Effector memory CD8-positive, alpha-beta T cell (primary cell): ENCODE data around the gene TMEM158.
A peak's percentile ranks its signal among the peaks of the same experiment; 100 is the strongest.

Experiments used
- ATAC-seq: fragments of 150-1000 bp; cut with Tn5 transposase; replicated peaks from 2 replicates; pipeline ENCODE4 v1.10.0; 2021; ENCODE audit warnings: mild to moderate bottlenecking, moderate library complexity
- DNase-seq, 3 experiments: peaks; one replicate each; pipeline ENCODE4 v3.0.0; 2021
- H3K27ac Mint-ChIP-seq, 2 donors: one replicate each; pipeline ENCODE4 v1.8.0; 2022; ENCODE audit warnings: mild to moderate bottlenecking in 2 of 2, mixed read lengths in 2 of 2, moderate library complexity in 2 of 2
- H3K27me3 Mint-ChIP-seq, 2 donors: one replicate each; pipeline ENCODE4 v1.8.0; 2022; ENCODE audit warnings: mixed read lengths in 2 of 2
- H3K36me3 Mint-ChIP-seq: one replicate; pipeline ENCODE4 v1.8.0; 2022; ENCODE audit warnings: mild to moderate bottlenecking, moderate library complexity, mixed read lengths; ENCODE audit not compliant: insufficient read depth
- H3K4me1 Mint-ChIP-seq, 2 donors: one replicate each; pipeline ENCODE4 v1.8.0; 2022; ENCODE audit warnings: low read depth in 2 of 2, mixed read lengths in 2 of 2
- H3K4me3 Mint-ChIP-seq, 2 donors: one replicate each; pipeline ENCODE4 v1.8.0; 2022; ENCODE audit warnings: mild to moderate bottlenecking in 2 of 2, mixed read lengths in 2 of 2, moderate library complexity in 2 of 2
- H3K9me3 Mint-ChIP-seq, 2 donors: one replicate each; pipeline ENCODE4 v1.8.0; 2022; ENCODE audit warnings: mixed read lengths in 2 of 2

TMEM158 gene

DNA sequence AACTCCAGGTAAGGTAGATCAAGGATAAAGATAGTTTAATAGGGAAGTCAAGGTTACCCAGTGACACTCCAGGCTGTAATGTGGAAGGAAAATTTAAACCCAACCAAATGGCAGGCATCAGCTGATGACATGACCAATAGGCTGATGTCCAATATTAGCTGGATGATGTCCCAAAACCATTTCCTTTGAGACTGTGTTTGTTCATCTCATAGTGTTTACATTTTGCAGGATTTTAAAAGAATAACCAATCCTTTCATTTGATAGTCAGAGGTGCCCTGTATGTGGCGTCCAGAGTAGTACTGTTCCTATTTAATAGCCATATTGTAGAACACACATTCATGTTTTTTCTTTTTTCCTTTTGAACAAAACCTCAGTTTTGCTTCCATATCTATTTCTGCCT lies 23.3 kb upstream of the TMEM158 start:
- Mint-ChIP-seq H3K4me3 (no peak overlapping the region), H3K36me3 (no peaks in the 10 kb centered on the region), H3K27ac (no peak overlapping the region), H3K9me3 (no peaks in the 10 kb centered on the region), H3K27me3 (peaks cover 15 to 36% of the 10 kb centered on the region in 2 donors), H3K4me1 (no peaks in the 10 kb centered on the region)
- no peak for DNase-seq
- ATAC-seq, result no peak

DNA sequence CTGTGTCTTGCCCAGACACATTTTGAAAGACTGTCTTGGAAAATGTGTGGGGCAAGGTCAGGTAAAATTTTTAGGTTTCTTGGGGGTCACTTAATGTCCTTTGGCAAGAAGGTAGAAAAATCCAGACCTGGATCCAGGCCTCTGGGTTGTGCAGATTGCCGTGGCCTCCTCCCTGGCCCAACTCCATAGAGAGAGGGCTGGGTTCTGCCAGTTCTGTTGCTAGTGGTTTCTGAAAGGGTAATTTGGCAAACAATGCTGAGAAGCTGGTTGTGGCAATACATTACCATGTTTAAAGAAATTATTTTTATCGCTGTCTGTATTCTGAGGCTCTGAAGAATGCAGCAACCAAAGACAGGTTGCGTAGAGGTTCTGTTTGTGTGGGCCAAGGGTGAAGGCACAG lies 20.2 kb upstream of the TMEM158 start:
- no peaks in the 10 kb centered on the region for H3K36me3 Mint-ChIP-seq
- peaks cover 24 to 33% of the 10 kb centered on the region in 2 donors for H3K27me3 Mint-ChIP-seq
- no peaks in the 10 kb centered on the region for H3K4me1 Mint-ChIP-seq
- DNase-seq (no peak), ATAC-seq (no peak)
- no peaks in the 10 kb centered on the region for H3K9me3 Mint-ChIP-seq
- H3K4me3 Mint-ChIP-seq, result no peak overlapping the region
- H3K27ac Mint-ChIP-seq, result no peak overlapping the region

DNA sequence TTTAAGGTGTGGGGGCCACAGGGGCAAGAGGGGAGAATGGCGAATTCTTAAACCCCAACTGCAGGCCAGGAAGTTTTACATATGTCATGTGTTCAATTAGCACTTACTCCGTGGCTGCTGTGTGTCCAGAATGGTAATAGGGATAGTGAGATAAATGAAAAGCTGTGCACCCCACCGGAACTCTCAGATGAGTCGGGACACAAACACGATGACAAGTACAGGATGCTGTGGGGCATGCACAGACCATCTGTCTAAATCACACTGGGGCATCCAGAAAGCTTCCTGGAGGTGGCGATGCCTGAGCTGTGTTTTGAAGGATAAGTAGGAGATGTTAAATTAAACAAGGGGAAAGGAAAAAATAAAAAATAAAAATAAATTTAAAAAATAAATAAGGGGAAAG lies 18.3 kb upstream of the TMEM158 start:
- Mint-ChIP-seq H3K27ac (no peak overlapping the region), H3K27me3 (peaks cover 40 to 46% of the 10 kb centered on the region in 2 donors), H3K9me3 (no peaks in the 10 kb centered on the region), H3K4me3 (no peak overlapping the region), H3K4me1 (no peaks in the 10 kb centered on the region), H3K36me3 (no peaks in the 10 kb centered on the region)
- ATAC-seq, result no peak
- no peak for DNase-seq

DNA sequence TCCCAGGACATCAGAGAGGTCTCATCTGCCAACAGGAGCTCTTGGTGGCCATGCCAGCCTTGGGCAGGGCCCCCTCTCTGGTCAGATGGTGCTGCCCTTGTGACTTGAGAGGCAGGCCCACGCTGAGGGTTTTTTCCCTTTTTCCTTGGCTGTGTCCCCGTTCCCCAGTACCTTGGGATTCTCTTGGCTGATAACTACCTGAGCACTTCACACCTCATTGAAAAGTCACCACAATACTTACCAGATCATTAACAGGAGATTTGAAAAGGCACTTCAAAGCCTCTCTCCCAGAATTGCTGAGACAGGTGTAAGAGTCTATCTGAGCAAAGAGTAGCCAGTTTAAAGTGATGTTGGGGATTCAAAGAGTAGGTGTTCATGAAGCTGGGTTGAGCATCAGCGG lies 15.1 kb upstream of the TMEM158 start:
- ATAC-seq (no peak), DNase-seq (no peak)
- H3K36me3 Mint-ChIP-seq, result no peaks in the 10 kb centered on the region
- H3K27ac Mint-ChIP-seq, result no peak overlapping the region
- H3K27me3 Mint-ChIP-seq, result peaks cover 44 to 52% of the 10 kb centered on the region in 2 donors
- no peak overlapping the region for H3K4me3 Mint-ChIP-seq
- no peaks in the 10 kb centered on the region for H3K4me1 Mint-ChIP-seq
- no peaks in the 10 kb centered on the region for H3K9me3 Mint-ChIP-seq

DNA sequence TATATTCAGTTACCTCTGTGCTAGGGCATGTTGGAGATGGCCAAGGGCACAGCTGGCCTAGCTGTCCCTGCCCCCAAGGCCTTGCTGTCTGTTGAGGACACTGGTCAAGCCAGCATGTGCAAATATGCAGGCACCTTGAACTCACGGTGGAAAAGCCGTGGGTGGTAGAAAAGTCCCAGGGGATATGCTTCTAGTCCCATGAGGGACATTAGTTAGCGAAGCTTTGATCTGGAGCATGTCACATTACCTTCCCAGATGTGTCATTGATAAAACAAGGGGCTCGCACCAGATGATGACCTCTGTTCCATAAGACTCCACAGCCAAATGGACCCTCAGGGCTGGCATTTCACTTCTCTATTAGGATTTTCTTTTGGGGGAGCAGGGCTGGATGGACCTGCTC lies 14.2 kb upstream of the TMEM158 start:
- H3K9me3 Mint-ChIP-seq, result no peaks in the 10 kb centered on the region
- no peak overlapping the region for H3K27ac Mint-ChIP-seq
- no peaks in the 10 kb centered on the region for H3K36me3 Mint-ChIP-seq
- H3K4me3 Mint-ChIP-seq, result no peak overlapping the region
- DNase-seq (no peak), ATAC-seq (no peak)
- peaks cover 44 to 58% of the 10 kb centered on the region in 2 donors for H3K27me3 Mint-ChIP-seq
- H3K4me1 Mint-ChIP-seq, result no peaks in the 10 kb centered on the region

DNA sequence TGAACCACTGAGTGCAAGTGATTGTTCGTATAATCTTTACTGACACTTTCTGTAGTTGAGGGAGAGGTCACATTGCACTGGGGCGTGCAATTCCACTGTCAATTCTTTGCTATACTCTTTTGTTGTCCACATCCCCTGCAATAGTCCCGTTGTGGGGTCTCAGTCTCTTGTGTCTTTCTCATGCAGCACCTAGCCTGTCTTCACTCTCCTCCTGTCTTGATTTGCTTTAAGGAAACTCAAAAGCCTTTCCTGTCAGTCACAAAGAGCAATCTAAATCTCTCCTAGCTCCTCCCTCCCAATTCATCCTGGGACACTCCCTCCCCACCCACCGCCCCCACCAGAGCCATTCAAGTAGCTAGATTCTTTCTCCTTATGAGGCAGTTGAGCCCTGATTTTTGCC lies 13.2 kb upstream of the TMEM158 start:
- Mint-ChIP-seq H3K4me1 (peaks cover 0 to 4% of the 10 kb centered on the region in 2 donors), H3K9me3 (no peaks in the 10 kb centered on the region), H3K36me3 (no peaks in the 10 kb centered on the region), H3K27me3 (peaks cover 35 to 57% of the 10 kb centered on the region in 2 donors), H3K4me3 (no peak overlapping the region), H3K27ac (no peak overlapping the region)
- ATAC-seq, result no peak
- DNase-seq, result no peak

DNA sequence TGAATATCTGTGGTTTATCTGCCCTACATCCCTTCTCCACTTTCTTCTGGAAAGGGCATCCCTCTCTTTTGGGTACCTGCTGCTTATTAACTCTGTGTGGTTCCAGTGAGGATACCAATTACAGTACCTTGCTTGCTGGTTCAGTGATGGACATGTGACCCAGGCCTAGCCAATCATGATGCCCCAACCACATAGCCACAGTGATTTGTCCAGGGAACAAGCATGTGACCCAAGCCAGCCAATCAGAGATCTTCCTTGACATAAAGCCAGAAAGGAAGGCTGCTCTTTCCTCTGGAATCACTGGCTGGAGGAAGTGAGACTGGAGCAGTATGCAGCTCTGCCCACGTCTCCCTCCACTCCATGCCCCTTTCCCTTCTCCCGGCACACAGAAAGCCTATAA lies 10.9 kb upstream of the TMEM158 start:
- no peaks in the 10 kb centered on the region for H3K9me3 Mint-ChIP-seq
- H3K36me3 Mint-ChIP-seq, result no peaks in the 10 kb centered on the region
- no peak overlapping the region for H3K27ac Mint-ChIP-seq
- ATAC-seq (no peak), DNase-seq (no peak)
- H3K4me1 Mint-ChIP-seq, result peaks cover 0 to 4% of the 10 kb centered on the region in 2 donors
- H3K27me3 Mint-ChIP-seq, result peaks cover 26 to 47% of the 10 kb centered on the region in 2 donors
- H3K4me3 Mint-ChIP-seq, result no peak overlapping the region

DNA sequence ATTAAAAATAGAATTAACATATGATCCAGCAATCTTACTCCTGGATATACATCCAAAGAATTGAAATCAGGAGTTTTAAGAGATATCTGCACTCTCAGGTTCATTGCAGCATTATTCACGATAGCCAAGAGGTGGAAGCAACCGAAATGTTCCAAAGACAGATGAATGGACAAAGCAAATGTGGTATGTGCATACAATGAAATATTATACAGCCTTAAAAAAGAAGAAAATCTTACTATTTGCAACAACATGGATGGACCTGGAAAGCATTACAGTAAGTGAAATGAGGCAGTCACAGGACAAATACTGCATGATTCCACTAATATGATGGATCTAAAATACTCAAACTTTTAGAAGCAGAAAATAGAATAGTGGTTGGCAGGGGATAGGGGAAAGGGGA lies 9.3 kb upstream of the TMEM158 start:
- Mint-ChIP-seq H3K36me3 (no peaks in the 10 kb centered on the region), H3K27ac (no peak overlapping the region), H3K27me3 (peaks cover 28 to 53% of the 10 kb centered on the region in 2 donors), H3K9me3 (no peaks in the 10 kb centered on the region), H3K4me1 (peaks cover 0 to 4% of the 10 kb centered on the region in 2 donors), H3K4me3 (no peak overlapping the region)
- no peak for ATAC-seq
- no peak for DNase-seq

DNA sequence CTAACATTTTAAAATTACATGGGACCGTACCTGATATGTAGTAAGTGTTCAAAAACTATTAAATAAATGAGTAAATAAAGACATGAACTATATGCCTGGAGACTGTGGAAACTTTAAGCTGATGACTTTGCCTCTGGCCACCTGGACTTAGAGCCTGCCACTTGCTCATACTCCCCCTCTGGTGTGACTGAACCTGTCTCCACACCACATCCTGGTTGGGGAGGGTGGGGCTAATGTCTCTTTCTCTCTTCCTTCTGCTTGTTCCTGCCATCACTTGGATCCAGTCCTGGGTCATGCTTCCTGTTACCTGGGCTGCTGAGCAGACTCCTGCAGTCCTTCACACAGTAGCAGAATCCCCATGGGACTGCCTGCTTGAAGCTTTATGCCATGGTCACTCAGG lies 8.2 kb upstream of the TMEM158 start:
- peaks cover 0 to 4% of the 10 kb centered on the region in 2 donors for H3K4me1 Mint-ChIP-seq
- no peaks in the 10 kb centered on the region for H3K36me3 Mint-ChIP-seq
- peaks cover 31 to 53% of the 10 kb centered on the region in 2 donors for H3K27me3 Mint-ChIP-seq
- DNase-seq (no peak), ATAC-seq (no peak)
- no peaks in the 10 kb centered on the region for H3K9me3 Mint-ChIP-seq
- no peak overlapping the region for H3K4me3 Mint-ChIP-seq
- H3K27ac Mint-ChIP-seq, result no peak overlapping the region

DNA sequence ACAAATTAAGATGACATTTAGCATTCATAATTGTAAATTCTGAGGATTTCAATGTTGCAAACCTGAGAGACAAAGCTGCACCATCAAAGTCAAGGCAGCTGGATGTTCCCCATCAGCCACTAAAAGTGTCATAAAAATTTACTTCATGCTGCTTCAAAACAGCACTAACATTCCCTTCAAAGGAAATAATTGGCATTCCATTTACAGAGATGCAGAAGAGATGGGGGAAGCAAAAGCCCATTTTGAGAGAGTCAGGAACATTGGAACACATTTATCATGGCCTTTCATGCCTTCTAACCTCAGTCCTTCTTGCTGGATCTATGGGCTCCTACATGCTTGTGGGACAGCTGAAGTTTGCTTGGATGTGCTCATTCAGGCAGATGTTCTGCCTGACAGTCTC lies 6.4 kb upstream of the TMEM158 start:
- H3K4me1 Mint-ChIP-seq, result peaks cover 0 to 4% of the 10 kb centered on the region in 2 donors
- ATAC-seq (no peak), DNase-seq (no peak)
- no peak overlapping the region for H3K27ac Mint-ChIP-seq
- H3K9me3 Mint-ChIP-seq, result no peaks in the 10 kb centered on the region
- peaks cover 43 to 66% of the 10 kb centered on the region in 2 donors for H3K27me3 Mint-ChIP-seq
- no peaks in the 10 kb centered on the region for H3K36me3 Mint-ChIP-seq
- H3K4me3 Mint-ChIP-seq, result no peak overlapping the region

DNA sequence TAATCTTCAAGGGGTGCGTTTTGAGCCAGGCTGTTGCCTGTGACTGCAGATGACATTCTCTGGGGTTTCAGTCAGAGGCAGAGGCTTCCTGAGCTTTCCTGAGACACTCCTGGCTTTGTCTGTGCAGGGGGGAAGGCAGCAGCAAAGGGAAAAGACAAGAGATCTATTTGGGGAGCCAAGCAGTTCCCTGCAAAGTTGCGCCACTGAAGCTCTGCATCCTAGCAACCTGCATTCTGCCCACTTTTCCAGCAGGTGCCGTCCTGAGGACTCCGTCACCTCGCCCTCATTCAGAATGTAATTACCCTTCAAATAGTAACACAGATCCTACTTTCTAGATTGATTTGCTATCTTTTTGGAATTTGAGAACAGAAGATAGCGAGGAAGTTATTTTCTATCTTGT lies 1.9 kb upstream of the TMEM158 start:
- Mint-ChIP-seq H3K4me1 (peaks cover 7 to 9% of the 10 kb centered on the region in 2 donors), H3K27ac (no peak overlapping the region), H3K4me3 (no peak overlapping the region), H3K9me3 (no peaks in the 10 kb centered on the region), H3K36me3 (peaks cover 4% of the 10 kb centered on the region), H3K27me3 (peaks cover 75 to 82% of the 10 kb centered on the region in 2 donors)
- DNase-seq (no peak), ATAC-seq (no peak)

DNA sequence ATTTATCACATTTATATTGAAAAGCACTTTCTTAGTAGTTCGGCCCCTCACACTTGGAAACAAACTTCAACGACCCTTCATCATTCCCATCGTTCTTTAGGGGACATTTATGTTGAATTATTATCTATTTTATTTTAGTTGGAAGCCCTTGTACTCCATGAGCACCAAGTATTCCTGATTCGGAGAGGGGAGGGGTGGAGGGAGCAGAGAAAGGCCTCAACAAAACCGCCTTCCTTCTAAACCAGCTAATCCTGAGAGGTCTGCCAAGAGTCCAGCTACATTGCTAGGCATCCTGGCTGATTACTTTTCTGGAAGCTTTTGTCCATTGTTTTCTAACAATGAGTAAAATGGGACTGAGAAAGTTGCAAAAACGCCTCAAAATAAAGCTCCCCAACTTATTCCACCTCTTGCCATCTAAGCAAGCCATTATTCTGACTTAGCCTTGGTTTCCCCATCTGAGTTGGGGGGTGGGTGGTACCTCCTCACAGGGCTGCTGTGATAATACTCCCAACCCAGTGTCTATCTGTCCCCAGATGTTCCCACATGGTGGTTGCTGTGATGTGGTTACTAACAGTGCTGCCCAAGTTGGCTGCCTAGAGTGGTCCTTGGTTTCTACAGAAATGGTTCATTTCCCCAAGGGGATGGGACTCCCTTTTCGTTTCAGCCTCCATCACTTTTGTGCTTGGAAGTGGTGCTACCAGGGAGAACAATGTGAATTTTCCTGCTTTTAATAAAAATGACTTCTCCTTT lies 1.2 kb upstream of the TMEM158 start:
- no peaks in the 10 kb centered on the region for H3K9me3 Mint-ChIP-seq
- H3K4me3 Mint-ChIP-seq, result peak overlapping the region; percentile 46 to 64
- no peak overlapping the region for H3K27ac Mint-ChIP-seq
- DNase-seq (no peak), ATAC-seq (no peak)
- peaks cover 81 to 88% of the 10 kb centered on the region in 2 donors for H3K27me3 Mint-ChIP-seq
- peaks cover 7 to 9% of the 10 kb centered on the region in 2 donors for H3K4me1 Mint-ChIP-seq
- peaks cover 4% of the 10 kb centered on the region for H3K36me3 Mint-ChIP-seq

DNA sequence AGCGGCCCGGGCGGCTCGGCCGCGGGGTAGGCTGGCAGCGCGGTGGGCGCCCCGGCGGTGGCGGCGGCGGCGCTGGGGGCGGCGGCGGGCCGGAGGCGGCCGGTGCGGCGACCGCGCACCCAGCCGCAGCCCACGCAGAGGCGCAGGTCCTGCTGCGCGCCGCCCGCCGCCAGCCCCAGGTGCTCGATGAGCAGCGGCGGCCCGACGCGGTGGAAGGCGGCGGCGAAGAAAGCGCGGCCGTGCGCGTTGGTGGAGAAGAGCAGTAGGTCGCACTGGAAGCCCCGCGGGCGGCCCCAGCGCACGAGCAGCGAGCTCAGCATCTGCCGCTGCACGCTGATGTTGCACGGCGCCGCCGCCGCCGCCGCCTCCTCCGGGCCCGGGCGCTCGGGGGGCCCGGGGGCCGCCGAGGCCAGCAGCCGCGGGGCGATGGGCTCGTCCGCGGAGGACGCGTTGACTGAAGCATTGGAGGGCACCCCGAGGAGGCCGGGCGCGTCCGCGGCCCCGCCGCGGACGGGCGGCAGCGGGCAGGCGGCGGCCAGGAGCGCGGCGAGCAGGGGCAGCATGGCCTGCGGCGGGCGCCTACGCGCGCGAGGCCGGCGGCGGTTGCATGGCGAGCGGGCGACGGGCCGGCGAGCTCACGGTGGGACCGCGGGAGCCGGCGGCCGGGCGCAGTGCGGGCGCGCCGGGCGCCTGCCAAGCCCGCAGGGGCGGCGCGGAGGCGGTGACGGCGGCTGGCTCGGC lies 452 bp downstream of the TMEM158 start:
- H3K27ac Mint-ChIP-seq, result no peak overlapping the region
- no peaks in the 10 kb centered on the region for H3K9me3 Mint-ChIP-seq
- H3K4me1 Mint-ChIP-seq, result peaks cover 7 to 9% of the 10 kb centered on the region in 2 donors
- H3K27me3 Mint-ChIP-seq, result peaks cover 83 to 88% of the 10 kb centered on the region in 2 donors
- peak in 2 of 3 experiments; percentile 7 to 12 for DNase-seq
- peaks cover 4% of the 10 kb centered on the region for H3K36me3 Mint-ChIP-seq
- peak overlapping the region; percentile 82 to 87 for H3K4me3 Mint-ChIP-seq
- ATAC-seq, result peak; percentile 51
